HAP-1 (cell line): ENCODE measurements around the gene SUFU.

ENCODE experiments used
- DNase-seq, 2 experiments: peaks; one replicate each; pipeline ENCODE4 v3.0.0-alpha.2; 2016 to 2020; ENCODE audit warnings: low spot score in 2 of 2
- H3K27me3 ChIP-seq: fragments of 250-450 bp; sonication (Bioruptor Pico); 2 replicates; pipeline ENCODE4 v1.5.1; 2020; ENCODE audit warnings: low read depth, mild to moderate bottlenecking, moderate library complexity
- H3K36me3 ChIP-seq: fragments of 250-450 bp; sonication (Bioruptor Pico); replicated peaks from 2 replicates; pipeline ENCODE4 v1.5.1; 2020; ENCODE audit warnings: mild to moderate bottlenecking
- H3K4me1 ChIP-seq: fragments of 250-450 bp; sonication (Bioruptor Pico); 2 replicates; pipeline ENCODE4 v1.5.1; 2020; ENCODE audit warnings: mild to moderate bottlenecking
- H3K4me3 ChIP-seq: fragments of 250-450 bp; sonication (Bioruptor Pico); 2 replicates; pipeline ENCODE4 v1.5.1; 2020; ENCODE audit warnings: mild to moderate bottlenecking, moderate library complexity
- H3K9me3 ChIP-seq: fragments of 250-450 bp; sonication (Bioruptor Pico); 2 replicates; pipeline ENCODE4 v1.5.1; 2020; ENCODE audit warnings: mild to moderate bottlenecking, moderate library complexity
- in situ Hi-C: fragments of 300-500 bp; cut with MboI; formaldehyde crosslinking; loops from 3 replicates; pipeline ENCODE4 v1.14.3; 2020; ENCODE audit warnings: low sequenced_read_pairs, inconsistent platforms, mixed read lengths

Gene SUFU

DNA sequence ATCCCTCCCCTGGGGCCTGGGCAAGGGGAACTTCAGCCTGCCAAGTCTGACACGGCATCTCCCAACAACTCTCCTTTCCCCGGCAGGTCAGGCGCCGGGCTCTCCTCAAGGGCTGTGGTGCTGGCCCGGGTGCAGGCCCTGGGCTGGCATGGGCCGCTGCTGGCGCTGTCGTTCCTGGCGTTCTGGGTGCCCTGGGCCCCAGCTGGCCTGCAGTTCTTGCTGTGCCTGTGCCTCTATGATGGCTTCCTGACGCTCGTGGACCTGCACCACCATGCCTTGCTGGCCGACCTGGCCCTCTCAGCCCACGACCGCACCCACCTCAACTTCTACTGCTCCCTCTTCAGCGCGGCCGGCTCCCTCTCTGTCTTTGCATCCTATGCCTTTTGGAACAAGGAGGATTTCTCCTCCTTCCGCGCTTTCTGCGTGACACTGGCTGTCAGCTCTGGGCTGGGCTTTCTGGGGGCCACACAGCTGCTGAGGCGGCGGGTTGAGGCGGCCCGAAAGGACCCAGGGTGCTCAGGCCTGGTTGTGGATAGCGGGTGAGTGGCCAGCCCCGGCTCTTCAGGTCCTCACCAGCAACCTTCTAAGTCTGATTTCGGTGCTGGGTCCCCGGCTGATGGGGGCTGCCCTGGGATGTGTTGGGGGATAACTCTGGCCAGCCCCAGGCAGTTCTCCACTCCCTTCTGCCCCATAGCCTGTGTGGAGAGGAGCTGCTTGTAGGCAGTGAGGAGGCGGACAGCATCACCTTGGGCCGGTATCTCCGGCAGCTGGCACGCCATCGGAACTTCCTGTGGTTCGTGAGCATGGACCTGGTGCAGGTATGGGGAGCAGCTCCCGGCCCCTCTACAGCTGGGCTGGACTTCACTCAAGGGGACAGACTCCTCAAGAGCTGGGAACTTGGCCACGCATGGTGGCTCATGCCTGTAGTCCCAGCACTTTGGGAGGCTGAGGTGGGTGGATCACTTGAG lies 32.9 kb upstream of the SUFU start:
- H3K9me3 ChIP-seq = no peaks in the 10 kb centered on the region
- no peaks in the 10 kb centered on the region for H3K27me3 ChIP-seq
- DNase-seq = no peak
- H3K36me3 ChIP-seq = no peaks in the 10 kb centered on the region
- in situ Hi-C loops = no loop called here
- H3K4me1 ChIP-seq = no peaks in the 10 kb centered on the region
- no peak overlapping the region for H3K4me3 ChIP-seq

DNA sequence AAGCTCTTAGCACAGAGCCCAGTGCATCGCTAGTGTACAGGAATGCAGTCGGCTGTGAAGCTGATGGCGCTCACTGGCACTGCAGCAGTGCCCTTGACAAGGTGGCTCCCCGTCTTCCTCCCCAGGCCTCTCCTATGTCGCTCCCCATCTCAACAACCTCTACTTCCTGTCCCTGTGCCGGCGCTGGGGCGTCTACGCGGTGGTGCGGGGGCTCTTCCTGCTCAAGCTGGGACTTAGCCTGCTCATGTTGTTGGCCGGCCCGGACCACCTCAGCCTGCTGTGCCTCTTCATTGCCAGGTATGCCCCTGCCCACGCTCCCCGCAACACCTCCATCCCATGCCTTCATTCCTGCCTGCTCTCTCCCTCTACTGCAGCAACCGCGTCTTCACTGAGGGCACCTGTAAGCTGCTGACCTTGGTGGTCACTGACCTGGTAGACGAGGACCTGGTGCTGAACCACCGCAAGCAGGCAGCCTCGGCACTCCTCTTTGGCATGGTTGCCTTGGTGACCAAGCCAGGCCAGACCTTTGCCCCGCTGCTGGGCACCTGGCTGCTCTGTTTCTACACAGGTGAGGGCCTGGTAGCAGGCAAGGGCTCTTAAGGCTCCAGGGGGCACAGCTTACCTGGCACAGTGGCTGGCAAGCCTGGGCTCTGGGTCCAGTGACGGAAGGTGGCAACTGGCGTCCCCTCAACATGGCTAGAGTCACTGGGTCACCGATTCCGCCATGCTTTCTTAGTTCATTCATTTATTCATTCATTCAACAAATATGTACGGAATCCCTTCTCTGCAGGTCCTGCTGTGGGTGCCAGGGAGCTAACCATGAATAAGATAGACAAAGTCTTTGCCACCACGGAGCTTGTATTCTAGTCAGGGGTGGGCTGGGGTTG lies 30.1 kb upstream of the SUFU start:
- no peaks in the 10 kb centered on the region for H3K4me1 ChIP-seq
- H3K9me3 ChIP-seq = no peaks in the 10 kb centered on the region
- in situ Hi-C loops = no loop called here
- no peak for DNase-seq
- H3K36me3 ChIP-seq = peaks cover 1% of the 10 kb centered on the region
- no peak overlapping the region for H3K4me3 ChIP-seq
- H3K27me3 ChIP-seq = no peaks in the 10 kb centered on the region

DNA sequence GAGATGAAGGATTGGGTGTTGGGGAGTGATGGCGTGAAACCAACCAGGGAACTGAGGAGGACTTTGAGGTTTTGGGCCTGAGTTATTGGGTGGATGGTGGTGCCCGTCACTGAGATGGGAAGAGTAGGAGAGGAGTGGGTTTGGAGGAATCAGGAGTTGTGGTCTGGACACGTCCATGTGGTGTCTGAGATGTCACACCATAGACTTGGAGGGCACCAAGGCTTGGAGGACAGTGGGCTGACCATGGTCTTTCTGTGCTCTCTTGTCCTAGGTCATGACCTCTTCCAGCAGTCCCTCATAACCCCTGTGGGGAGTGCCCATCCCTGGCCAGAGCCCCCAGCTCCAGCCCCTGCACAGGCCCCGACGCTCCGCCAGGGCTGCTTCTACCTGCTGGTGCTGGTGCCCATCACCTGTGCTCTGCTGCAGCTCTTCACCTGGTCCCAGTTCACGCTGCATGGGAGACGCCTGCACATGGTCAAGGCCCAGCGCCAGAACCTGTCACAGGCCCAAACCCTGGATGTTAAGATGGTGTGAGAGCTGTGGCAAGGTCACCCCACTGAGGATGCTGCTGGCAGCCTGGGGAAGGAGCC lies 28.2 kb upstream of the SUFU start:
- Histone ChIP-seq H3K9me3 (no peaks in the 10 kb centered on the region), H3K4me3 (no peak overlapping the region), H3K4me1 (no peaks in the 10 kb centered on the region), H3K36me3 (peaks cover 15% of the 10 kb centered on the region), H3K27me3 (no peaks in the 10 kb centered on the region)
- DNase-seq = no peak
- in situ Hi-C loops = no loop called here

DNA sequence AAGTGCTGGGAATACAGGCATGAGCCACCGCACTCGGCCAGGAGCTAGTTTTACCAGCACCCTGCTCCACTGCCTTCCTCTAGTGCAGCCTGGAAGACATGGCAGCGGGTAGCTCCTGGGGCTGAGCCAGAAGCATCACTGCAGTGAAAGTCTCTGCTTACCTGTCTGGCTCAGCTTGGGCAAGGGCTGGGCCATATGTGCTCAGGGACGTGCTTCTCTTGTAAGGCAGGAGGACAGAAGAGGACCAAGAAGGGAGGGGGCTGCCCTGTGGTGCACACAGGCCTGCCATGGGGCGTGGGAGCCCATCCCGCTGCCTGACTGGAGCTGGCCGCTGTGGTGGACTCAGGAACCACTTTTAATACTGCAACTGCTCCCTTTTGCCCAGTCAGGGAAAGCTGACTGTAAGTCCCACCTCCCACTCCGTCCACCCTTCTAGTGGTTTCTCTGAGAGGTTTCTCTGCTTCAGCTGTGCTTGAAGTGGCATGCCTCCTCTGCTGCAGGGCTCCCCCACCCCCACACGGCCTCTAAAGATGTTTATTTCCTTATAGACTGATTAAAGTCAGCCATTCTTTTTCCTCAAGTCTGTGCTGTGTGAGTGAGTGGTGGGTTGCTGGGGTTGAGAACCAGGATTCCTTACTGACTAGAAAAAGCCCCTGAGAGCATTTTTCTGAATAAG lies 27.2 kb upstream of the SUFU start:
- in situ Hi-C loops = no loop called here
- no peak for DNase-seq
- Histone ChIP-seq H3K9me3 (no peaks in the 10 kb centered on the region), H3K4me3 (no peak overlapping the region), H3K36me3 (peaks cover 26% of the 10 kb centered on the region), H3K27me3 (no peaks in the 10 kb centered on the region), H3K4me1 (no peaks in the 10 kb centered on the region)

DNA sequence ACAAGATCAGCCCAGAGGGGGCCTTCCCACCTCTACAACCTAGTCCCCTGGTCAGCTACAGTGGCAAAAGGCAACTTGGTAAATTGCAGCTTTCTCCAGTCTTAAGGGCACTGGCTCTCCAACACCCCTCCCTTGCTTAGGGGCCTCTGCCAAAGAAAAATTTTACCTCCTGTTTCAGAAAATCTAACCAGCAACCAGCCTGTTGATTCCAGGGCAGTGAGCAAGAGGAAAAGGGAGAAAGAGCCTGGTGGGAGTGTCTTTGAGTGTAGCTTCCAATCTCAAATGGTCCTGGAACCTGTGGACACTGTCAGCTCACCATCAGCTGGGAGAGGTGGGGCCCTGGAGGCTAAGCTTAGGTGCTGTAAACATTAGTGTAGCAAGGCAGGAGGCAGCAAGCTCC lies 24.1 kb upstream of the SUFU start:
- in situ Hi-C loops = no loop called here
- DNase-seq = no peak
- no peak overlapping the region for H3K4me3 ChIP-seq

DNA sequence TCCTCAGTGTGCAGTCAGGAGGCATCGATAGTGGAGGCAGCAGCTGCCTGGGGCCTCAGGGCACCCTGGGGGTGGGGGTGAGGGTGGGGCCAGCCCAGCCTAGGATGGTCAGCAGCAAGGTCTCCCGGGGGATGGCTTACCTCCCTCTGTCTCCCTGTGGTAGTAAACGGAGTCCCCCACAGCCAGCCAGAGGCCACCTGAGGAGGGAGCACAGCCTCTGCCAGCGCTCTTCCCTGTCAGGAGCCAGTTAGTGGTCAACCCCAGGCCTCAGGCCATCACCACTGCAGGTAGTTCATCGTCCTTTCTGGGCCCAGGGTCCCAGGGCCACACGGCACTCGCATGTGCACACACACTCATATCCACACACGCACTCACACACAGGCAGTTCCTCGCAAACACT lies 23.4 kb upstream of the SUFU start:
- H3K4me1 ChIP-seq = no peaks in the 10 kb centered on the region
- H3K27me3 ChIP-seq = no peaks in the 10 kb centered on the region
- H3K9me3 ChIP-seq = no peaks in the 10 kb centered on the region
- H3K36me3 ChIP-seq = peaks cover 64% of the 10 kb centered on the region
- no peak overlapping the region for H3K4me3 ChIP-seq
- in situ Hi-C loops = no loop called here
- DNase-seq = no peak

More for the DNA sequence above, 24.1 kb upstream of the SUFU start:
- Histone ChIP-seq H3K4me1 (no peaks in the 10 kb centered on the region), H3K36me3 (peaks cover 56% of the 10 kb centered on the region), H3K9me3 (no peaks in the 10 kb centered on the region), H3K27me3 (no peaks in the 10 kb centered on the region)

DNA sequence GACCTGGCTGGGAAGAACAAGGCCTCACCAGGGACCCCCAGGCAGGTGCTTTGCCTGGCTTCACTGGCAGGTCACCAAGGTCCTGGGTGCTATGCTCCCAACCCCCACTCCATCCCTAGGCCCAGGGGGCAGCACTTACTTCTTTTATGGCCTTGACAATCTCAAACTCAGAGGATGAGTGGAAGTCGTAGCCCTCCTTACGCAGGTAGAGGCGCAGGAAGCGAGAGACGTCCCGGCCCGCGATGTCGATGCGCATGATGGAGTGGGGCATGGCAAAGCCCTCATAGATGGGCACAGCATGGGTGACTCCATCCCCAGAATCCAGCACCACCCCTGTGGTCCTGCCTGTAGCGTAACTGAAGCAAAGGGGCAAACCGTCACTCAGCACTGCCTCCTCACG lies 19.8 kb upstream of the SUFU start:
- no peak for DNase-seq
- in situ Hi-C loops = no loop called here
- H3K4me1 ChIP-seq = no peaks in the 10 kb centered on the region
- peaks cover 91% of the 10 kb centered on the region for H3K36me3 ChIP-seq
- H3K9me3 ChIP-seq = no peaks in the 10 kb centered on the region
- no peaks in the 10 kb centered on the region for H3K27me3 ChIP-seq
- no peak overlapping the region for H3K4me3 ChIP-seq

DNA sequence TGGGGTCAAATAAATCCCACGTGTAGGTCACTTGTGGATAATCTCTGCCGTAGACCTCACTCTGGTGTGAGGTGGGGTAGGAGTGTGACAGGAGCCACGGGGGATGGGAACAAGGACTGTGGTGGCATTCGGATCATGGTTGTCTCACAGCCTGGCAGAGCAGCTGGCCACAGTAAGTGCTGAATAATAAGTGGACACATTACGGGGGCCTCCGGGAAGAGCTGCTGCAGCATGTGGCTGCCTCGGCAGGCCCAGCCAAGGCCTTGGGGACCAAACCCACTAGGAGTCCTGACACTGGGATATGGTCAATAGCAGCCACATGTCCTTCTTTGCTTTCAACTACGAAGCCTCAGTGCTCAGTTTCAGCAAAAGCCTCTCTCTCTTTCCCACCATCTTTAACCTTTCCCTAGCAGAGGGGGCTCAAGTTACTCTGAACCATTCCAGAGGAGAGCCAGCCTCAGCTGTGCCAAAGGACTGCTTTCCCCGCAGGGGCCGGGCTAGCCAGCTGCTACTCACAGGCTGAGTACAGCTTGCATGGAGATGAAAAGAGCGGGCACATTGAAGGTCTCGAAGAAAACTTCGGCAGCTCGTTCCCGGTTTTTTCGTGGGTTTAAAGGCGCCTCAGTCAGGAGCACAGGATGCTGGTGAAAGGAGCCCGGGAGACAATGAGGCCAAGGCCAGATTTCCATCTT lies 18.5 kb upstream of the SUFU start:
- no peaks in the 10 kb centered on the region for H3K4me1 ChIP-seq
- H3K9me3 ChIP-seq = no peaks in the 10 kb centered on the region
- no peaks in the 10 kb centered on the region for H3K27me3 ChIP-seq
- in situ Hi-C loops = no loop called here
- DNase-seq = no peak
- peaks cover 91% of the 10 kb centered on the region for H3K36me3 ChIP-seq
- no peak overlapping the region for H3K4me3 ChIP-seq

DNA sequence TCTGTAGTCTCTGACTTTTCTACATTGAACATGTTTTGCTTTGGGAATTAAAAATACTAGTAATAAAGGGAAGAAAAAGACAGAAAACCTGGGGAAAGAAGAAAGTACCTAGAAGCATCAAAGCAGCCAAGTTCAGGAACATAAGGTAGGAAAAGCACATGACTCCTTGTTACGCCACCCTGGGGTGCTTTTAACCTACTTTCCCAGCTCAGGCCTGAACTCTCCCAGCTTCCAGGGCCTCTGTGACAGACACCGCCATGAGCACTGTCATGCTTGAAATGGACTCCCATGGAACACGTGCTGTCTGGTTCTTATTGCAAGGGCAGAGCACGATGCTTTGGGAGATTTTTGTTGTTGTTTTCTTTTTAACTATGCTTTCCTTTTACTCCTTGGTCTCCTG lies 12.6 kb upstream of the SUFU start:
- Histone ChIP-seq H3K4me1 (no peaks in the 10 kb centered on the region), H3K9me3 (no peaks in the 10 kb centered on the region), H3K4me3 (no peak overlapping the region), H3K36me3 (peaks cover 39% of the 10 kb centered on the region), H3K27me3 (no peaks in the 10 kb centered on the region)
- DNase-seq = no peak
- in situ Hi-C loops = no loop called here

DNA sequence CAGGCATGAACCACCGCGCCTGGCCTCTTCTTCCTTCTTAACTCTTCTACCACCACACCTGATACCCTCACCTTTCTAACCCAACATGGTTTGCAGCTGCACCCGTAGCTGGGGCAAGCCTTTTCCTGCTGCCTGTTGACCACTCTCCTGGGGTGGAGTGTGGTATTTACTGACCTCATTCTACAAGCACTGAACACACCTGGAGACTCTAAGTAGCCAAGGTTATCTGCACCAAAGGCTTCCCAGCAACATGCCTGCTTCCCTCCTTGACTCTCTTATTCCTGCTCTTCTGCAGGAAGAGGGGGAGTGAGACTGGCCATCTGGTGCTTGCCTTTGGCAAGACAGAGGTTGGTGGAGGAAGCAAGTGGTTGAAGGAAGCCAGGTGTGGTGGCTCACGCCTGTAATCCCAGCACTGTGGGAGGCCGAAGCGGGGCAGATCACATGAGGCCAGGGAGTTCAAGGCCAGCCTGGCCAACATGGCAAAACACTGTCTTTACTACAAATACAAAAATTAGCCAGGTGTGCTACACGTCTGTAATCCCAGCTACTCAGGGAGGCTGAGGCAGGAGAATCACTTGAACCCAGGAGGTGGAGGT lies 11.3 kb upstream of the SUFU start:
- Histone ChIP-seq H3K9me3 (no peaks in the 10 kb centered on the region), H3K4me1 (no peaks in the 10 kb centered on the region), H3K4me3 (no peak overlapping the region), H3K36me3 (peaks cover 29% of the 10 kb centered on the region), H3K27me3 (no peaks in the 10 kb centered on the region)
- DNase-seq = no peak
- in situ Hi-C loops = no loop called here

DNA sequence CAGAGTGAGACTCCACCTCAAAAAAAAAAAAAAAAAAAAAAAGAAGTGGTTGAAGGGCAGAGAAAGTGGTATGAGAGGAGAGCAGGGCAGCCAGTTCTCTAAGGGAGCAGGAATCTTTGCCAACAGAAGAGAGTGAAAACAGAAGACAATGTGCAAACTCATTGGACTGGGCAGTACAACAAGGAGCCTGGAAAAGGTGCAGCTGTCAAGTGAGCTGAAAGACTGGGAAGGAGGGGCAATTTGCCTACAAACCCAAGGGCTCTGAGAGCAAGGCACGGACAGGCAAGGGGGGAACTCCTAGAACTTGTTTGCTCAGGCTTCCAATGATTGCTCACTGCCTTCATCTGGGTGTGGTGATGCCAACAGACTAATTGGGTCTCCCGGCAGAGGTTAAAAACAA lies 10.8 kb upstream of the SUFU start:
- in situ Hi-C loops = no loop called here
- no peak overlapping the region for H3K4me3 ChIP-seq
- H3K27me3 ChIP-seq = no peaks in the 10 kb centered on the region
- no peaks in the 10 kb centered on the region for H3K4me1 ChIP-seq
- DNase-seq = no peak
- peaks cover 26% of the 10 kb centered on the region for H3K36me3 ChIP-seq
- H3K9me3 ChIP-seq = no peaks in the 10 kb centered on the region

DNA sequence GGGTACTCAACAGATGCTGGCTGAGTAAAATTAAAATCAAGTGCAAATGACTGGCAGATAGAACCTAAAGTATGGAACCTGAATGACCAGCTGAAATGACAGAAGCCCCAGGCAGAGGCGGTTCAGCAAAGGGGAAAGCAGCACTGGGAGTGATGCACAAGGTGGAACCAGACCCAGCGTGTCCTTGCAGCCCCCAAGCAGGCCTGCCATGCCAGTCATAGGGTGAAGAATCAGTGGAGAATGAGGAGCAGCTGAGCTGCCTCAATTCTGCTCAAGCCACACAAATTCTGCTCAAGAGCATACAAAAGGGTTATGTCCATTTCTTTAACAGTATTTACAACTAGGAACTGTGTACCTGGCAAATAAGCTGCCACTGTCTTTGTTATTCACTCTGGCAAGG lies 10.0 kb upstream of the SUFU start:
- Histone ChIP-seq H3K27me3 (no peaks in the 10 kb centered on the region), H3K36me3 (peaks cover 18% of the 10 kb centered on the region), H3K4me1 (no peaks in the 10 kb centered on the region), H3K4me3 (no peak overlapping the region), H3K9me3 (no peaks in the 10 kb centered on the region)
- in situ Hi-C loops = no loop called here
- no peak for DNase-seq

DNA sequence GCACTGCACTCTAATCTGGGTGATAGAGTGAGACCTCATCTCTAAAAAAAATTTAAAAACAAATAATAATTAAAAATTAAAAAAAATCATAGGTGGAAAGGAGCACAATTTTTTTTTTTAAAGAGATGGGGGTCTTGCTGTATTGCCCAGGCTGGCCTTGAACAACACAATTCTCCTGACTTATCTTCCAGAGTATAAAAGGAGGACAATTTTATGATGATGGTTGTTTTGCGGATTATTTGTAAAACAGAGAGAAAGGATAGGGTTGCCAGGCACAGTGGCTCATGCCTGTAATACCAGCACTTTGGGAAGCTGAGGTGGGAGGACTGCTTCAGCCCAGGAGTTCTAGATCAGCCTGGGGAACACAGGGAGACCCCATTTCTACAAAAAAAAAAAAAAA lies 6.2 kb upstream of the SUFU start:
- Histone ChIP-seq H3K9me3 (no peaks in the 10 kb centered on the region), H3K4me3 (no peak overlapping the region), H3K27me3 (no peaks in the 10 kb centered on the region), H3K4me1 (no peaks in the 10 kb centered on the region), H3K36me3 (no peaks in the 10 kb centered on the region)
- DNase-seq = no peak
- in situ Hi-C loops = no loop called here
